ENCODE measurements around the gene CAPN5.

The CAPN5 gene

GRCh38 chr11:77067861-77068443, 1.2 kb downstream of the CAPN5 start:
- no peak for DNase-seq

- DNase-seq, result no peak
Measured at GRCh38 chr11:77068457-77069335, 1.9 kb downstream of the CAPN5 start.

- DNase-seq, result no peak
Measured at GRCh38 chr11:77069336-77069968, 2.7 kb downstream of the CAPN5 start.

- DNase-seq, result no peak
Measured at GRCh38 chr11:77069969-77070582, 3.3 kb downstream of the CAPN5 start.

GRCh38 chr11:77071077-77071476, 4.3 kb downstream of the CAPN5 start:
- DNase-seq, result no peak

- peak; percentile 56 for DNase-seq
Measured at GRCh38 chr11:77071671-77072605, 5.2 kb downstream of the CAPN5 start.

DNA sequence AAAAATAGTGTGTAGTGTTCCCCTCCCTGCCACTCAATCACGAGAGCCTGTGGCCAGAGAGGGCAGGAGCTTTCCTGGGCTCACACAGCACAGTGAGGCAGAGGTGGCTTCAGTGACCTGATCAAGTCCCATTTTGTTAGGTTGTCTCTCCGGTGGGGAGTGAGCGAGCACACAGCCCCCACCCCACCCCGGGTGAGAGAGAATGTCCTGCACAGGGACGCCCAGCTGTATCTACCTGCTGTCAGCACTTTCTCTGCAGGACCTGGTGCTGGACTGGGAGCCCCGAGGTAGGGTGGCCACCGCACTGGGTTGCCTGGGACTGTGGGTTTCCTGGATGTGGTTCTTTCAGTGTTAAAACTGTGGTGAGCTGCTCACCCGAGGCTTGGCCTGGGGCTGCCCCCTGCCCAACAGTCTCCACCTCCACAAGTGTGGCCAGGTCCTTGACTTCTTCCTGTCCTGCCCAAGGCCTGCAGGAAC, 6.1 kb downstream of the CAPN5 start:
- DNase-seq, result peak; percentile 60

GRCh38 chr11:77073328-77074001, 6.7 kb downstream of the CAPN5 start:
- no peak for DNase-seq

- DNase-seq, result no peak
Measured at GRCh38 chr11:77074205-77074604, 7.4 kb downstream of the CAPN5 start.

DNA sequence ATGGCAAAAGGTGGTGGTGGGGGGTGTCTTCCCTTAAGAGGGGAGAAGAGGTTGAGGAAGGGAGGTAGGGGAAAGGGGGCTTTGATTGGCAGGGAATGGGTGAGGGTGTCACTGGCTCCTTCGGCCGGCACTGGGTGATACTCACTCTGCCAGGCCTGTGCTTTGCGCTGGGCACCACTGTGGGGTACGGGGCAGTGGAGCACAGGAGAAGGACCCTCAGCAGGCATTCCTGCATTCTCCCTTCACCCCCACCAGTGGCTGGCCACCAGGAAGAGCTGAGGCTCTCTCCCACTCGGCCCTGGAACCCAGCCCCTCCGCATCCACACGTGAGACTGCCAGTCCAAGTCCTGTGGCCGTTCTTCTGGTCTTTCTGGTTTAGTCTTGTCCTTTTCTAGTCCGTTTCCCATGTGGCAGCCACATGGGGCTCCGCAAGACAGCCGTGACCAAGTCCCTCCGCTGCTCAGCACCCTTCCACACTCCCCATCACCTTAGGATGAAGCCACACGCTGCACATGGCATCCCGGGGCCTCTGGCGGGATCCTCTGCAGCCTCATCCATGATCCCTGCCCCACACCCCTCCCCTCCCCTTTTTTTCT, 8.0 kb downstream of the CAPN5 start:
- DNase-seq, result no peak

- DNase-seq, result no peak
Measured at GRCh38 chr11:77075425-77075905, 8.7 kb downstream of the CAPN5 start.

DNA sequence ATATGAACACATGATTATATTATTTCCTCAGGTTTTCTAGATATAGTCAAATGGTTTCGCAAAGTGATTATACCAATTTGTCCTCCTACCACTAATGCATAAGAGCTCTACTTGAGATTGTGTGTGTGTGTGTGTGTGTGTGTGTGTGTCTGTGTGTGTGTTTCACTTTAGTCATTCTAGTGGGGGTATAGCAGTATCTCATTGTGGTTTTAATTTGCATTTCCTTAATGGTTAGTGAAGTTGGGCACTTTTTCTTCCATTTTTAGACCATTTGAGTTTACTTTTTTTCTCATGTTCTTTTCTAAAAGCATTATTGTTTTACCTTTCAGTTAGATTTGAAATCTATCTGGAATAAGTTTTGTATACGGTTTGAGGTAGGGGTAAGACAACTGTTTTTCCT, 12.9 kb downstream of the CAPN5 start:
- DNase-seq, result no peak

DNA sequence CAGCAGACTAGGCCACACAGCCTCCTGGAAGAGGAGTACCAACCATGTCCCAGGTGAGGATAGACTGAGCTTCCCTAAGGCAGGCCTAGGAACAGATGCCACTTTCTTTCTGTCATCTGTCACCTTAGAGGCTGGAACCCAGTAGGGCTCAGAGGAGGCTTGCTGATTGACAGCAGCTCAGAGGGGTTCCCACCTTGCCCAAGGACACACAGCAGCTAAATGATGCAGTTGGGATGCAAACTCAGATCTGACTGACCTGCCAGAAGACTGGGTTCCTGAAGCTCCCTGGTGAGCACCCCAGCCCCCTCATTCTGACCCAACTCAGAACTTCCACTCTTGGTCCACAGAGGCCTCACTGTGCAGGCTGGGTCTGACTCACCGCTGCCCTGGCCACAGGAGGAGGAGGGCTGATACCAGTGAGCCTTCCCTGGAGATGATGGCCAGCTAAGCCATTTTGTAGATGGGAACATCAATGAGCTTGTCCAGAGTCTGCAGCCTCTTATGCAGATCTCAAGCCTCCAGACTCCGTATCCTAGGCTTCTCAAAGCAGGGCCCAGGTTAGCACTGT, 14.0 kb downstream of the CAPN5 start:
- peak; percentile 44 for DNase-seq

- DNase-seq, result peak; percentile 60
Measured at GRCh38 chr11:77081381-77081851, 14.6 kb downstream of the CAPN5 start.

- peak; percentile 60 for DNase-seq
Measured at GRCh38 chr11:77081976-77082836, 15.4 kb downstream of the CAPN5 start.

- DNase-seq, result peak; percentile 76
Measured at GRCh38 chr11:77082838-77083565, 16.2 kb downstream of the CAPN5 start.

DNA sequence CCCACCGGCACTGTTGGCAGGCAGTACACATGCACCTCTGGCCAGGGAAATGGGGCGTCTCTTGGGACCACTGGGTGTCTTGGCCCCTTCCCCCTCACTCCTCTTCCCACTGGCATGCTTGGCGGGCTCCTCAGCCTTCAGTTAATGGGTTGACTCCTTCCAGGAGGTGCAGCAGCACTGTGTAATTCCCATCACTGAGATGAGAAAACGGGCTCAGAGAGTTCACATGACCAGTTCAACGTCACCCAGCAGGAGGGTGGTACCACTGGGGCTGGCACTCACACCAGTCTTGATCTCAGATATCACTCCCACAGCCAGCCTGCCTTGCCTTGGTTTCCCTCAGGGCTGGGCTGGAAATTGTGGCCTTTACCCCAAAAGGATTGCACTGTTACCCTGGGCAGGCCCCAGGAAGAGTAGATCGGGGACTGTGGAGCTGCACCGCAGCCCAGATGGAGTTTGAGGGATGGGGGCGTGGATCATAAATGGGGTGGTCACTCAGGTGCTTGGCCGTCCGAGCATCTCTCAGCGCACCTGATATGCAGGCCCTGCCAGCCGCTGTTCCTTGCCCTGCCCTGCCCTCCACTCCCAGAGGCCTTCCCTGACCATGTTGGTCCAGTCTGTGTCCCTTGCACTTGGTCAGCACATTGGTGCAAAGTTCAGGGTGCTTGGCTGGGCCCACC, 16.9 kb downstream of the CAPN5 start:
- DNase-seq, result peak; percentile 58

GRCh38 chr11:77084581-77085191, 17.9 kb downstream of the CAPN5 start:
- peak; percentile 47 for DNase-seq
